NCI-H2227 (cell line): Measurements from ENCODE around the gene NKAIN2.

Experiments used
- DNase-seq: peaks from one replicate; lab custom pipeline; 2025; ENCODE audit not compliant: unreplicated experiment; lab: John Stamatoyannopoulos, UW

The NKAIN2 gene

GRCh38 chr6:124738482-124738881 is 934.8 kb downstream of the NKAIN2 start:
- no peak for DNase-seq

GRCh38 chr6:124741341-124741740 is 937.7 kb downstream of the NKAIN2 start:
- DNase-seq = no peak

- DNase-seq = no peak
These were observed 939.3 kb downstream of the NKAIN2 start for GRCh38 chr6:124742971-124743370.

- no peak for DNase-seq
These were observed 939.8 kb downstream of the NKAIN2 start for GRCh38 chr6:124743420-124743819.

GRCh38 chr6:124747349-124747748 is 943.7 kb downstream of the NKAIN2 start:
- DNase-seq = no peak

- DNase-seq = no peak
These were observed 945.1 kb downstream of the NKAIN2 start for GRCh38 chr6:124748778-124749177.

GRCh38 chr6:124753001-124753400 is 949.3 kb downstream of the NKAIN2 start:
- DNase-seq = no peak

- no peak for DNase-seq
These were observed 950.0 kb downstream of the NKAIN2 start for GRCh38 chr6:124753562-124754105.

- DNase-seq = no peak
These were observed 951.7 kb downstream of the NKAIN2 start for GRCh38 chr6:124755321-124755720.

- DNase-seq = no peak
These were observed 953.9 kb downstream of the NKAIN2 start for GRCh38 chr6:124757560-124757959.

GRCh38 chr6:124758663-124759062 is 955.0 kb downstream of the NKAIN2 start:
- no peak for DNase-seq

GRCh38 chr6:124765280-124765679 is 961.6 kb downstream of the NKAIN2 start:
- no peak for DNase-seq

GRCh38 chr6:124768224-124768623 is 964.6 kb downstream of the NKAIN2 start:
- DNase-seq = no peak

- no peak for DNase-seq
These were observed 966.3 kb downstream of the NKAIN2 start for GRCh38 chr6:124769811-124770544.

- no peak for DNase-seq
These were observed 967.1 kb downstream of the NKAIN2 start for GRCh38 chr6:124770784-124771183.

GRCh38 chr6:124772733-124773319 is 969.2 kb downstream of the NKAIN2 start:
- DNase-seq = no peak

- DNase-seq = no peak
These were observed 971.5 kb downstream of the NKAIN2 start for GRCh38 chr6:124775121-124775520.

GRCh38 chr6:124777863-124778262 is 974.2 kb downstream of the NKAIN2 start:
- no peak for DNase-seq

- no peak for DNase-seq
These were observed 977.0 kb downstream of the NKAIN2 start for GRCh38 chr6:124780623-124781022.

- no peak for DNase-seq
These were observed 979.7 kb downstream of the NKAIN2 start for GRCh38 chr6:124783344-124783743.

- no peak for DNase-seq
These were observed 987.5 kb downstream of the NKAIN2 start for GRCh38 chr6:124791156-124791555.

GRCh38 chr6:124792386-124792785 is 988.7 kb downstream of the NKAIN2 start:
- DNase-seq = no peak

GRCh38 chr6:124793398-124793797 is 989.7 kb downstream of the NKAIN2 start:
- DNase-seq = no peak
